ENCODE results near the gene RTN4RL2.

- TF ChIP-seq POLR2A (IDR thresholded peaks at IDR 0.05; ENCODE audit: low read length) = no peak
- no peak for TF ChIP-seq GATA1 (IDR thresholded peaks at IDR 0.05; ENCODE audit: low read depth, low read length)
These were observed 6.4 kb downstream of the RTN4RL2 start for GRCh38 chr11:57466680-57467079.
